IPS-18c (cell line): ENCODE measurements around the gene COQ3.

ENCODE experiments used
- H3K4me3 ChIP-seq: 2 replicates; pipeline ENCODE4 v1.7.0; 2013; ENCODE audit warnings: low read depth, mild to moderate bottlenecking, low read length, moderate library complexity; ENCODE audit not compliant: insufficient read depth
- H3K9me3 ChIP-seq: one replicate; pipeline ENCODE4 v1.6.1; 2013; ENCODE audit warnings: mild to moderate bottlenecking, low read length, moderate library complexity; ENCODE audit not compliant: control insufficient read depth, insufficient read depth

COQ3 gene

GRCh38 chr6:99402448-99402847 is 8.5 kb upstream of the COQ3 start:
- Histone ChIP-seq H3K4me3 (no peak overlapping the region), H3K9me3 (no peaks in the 10 kb centered on the region)

DNA sequence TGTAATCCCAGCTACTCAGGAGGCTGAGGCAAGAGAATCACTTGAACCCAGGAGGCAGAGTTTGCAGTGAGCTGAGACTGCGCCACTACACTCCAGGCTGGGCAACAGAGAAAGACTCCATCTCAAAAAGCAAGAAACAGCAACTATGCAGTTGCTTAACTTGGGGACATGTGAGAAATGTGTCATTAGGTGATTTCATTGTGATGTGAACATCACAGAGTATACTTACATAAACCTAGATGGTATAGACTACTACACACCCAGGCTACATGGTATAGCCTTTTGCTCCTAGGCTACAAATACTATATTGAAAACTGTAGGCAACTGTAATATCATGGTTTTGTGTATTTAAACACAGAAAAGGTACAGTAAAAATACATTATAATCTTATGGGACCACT is 3.3 kb upstream of the COQ3 start:
- Histone ChIP-seq H3K9me3 (no peaks in the 10 kb centered on the region), H3K4me3 (no peak overlapping the region)

DNA sequence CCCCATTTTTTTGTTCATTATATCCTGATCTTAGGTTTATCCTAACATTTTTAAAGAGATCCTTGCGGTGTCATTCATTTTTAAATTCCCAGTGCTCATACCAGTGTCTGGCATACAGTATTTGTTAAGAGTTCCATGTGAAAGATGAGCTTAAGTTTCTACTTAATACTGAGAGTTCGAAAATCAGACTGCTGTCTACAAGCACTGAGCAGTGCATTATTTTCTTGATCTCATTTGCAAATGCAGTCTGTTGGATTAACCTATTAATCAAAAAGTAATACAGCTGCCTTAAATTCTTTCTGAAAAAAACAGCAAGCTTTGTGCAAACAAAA is 663 bp downstream of the COQ3 start:
- peak overlapping the region; percentile 90 for H3K4me3 ChIP-seq

DNA sequence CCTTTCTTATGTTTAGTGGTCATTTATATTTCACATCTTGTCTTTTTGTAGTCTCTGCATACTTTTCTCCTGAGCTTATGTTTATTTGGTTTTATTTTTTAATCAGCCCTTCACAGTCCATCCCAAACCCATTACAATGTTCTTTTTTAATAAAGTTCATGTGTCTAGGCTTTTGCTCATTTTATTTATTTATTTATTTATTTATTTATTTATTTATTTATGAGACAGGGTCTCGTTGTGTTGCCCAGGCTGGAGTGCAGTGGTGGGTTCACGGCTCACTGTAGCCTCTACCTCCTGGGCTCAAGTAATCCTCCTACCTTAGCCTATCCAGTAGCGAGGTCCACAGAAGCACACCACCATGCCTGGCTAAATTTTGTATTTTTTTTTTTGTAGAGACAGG is 3.1 kb downstream of the COQ3 start:
- Histone ChIP-seq H3K4me3 (no peak overlapping the region), H3K9me3 (no peaks in the 10 kb centered on the region)

More for the DNA sequence above, 663 bp downstream of the COQ3 start:
- no peaks in the 10 kb centered on the region for H3K9me3 ChIP-seq

DNA sequence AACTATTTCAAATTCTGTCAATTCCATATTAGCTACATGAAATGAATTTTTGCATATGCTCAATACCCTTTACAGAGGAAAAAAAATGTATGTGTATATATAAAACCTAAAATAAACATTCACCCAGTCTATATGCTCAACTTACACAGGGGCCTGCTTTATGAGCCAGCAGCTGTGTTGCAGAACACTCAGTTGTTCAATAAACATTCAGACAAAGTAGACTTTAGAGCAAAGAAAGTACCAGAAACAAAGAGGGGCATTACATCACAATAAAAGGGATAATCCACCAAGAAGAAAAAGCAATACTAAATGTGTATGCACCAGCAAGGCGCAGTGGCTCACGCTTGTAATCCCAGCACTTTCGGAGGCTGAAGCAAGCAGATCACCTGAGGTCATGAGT is 9.5 kb downstream of the COQ3 start:
- H3K9me3 ChIP-seq, result no peaks in the 10 kb centered on the region

DNA sequence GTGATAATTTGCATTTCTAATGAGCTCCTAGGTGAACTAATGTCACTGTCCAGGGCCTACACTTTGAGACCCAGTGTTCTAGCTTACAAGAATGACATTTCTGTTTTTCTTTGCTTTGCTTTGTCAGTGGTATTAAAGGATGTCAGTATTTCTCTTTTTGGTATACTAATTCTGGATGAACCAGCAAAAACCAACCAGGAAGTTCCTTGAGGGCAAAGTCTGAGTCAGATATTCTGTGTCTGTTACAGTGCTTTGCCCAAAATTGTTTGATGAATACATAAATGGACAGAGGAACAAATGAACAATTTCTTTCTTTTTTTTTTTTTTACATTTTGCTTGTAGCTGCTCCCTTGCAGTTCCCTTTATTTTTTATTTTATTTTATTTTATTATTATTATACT is 15.4 kb downstream of the COQ3 start:
- H3K9me3 ChIP-seq, result no peaks in the 10 kb centered on the region
- no peak overlapping the region for H3K4me3 ChIP-seq

More for the DNA sequence above, 9.5 kb downstream of the COQ3 start:
- no peak overlapping the region for H3K4me3 ChIP-seq

- Histone ChIP-seq H3K9me3 (no peaks in the 10 kb centered on the region), H3K4me3 (no peak overlapping the region)
Observed at GRCh38 chr6:99369533-99369932, 24.5 kb downstream of the COQ3 start.

DNA sequence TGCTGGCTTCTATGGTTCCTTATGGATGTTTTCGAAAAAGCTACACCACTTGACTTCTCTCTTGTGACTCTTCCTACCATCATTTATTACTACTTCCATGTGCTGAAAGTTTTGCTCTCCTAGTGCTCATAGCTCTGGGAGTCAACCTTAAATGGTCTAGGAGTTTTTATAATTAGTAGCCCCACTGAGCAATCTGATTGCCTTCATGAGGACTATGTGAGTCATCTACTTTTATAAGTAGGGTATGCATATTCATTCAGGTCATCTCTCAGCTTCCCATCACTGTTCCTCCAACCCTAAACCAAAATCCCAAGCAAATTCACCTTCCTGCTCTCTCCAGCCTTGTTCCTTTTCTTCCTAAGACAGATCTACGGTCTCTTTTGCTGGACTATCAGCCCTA is 27.1 kb downstream of the COQ3 start:
- no peak overlapping the region for H3K4me3 ChIP-seq
- H3K9me3 ChIP-seq, result no peaks in the 10 kb centered on the region

DNA sequence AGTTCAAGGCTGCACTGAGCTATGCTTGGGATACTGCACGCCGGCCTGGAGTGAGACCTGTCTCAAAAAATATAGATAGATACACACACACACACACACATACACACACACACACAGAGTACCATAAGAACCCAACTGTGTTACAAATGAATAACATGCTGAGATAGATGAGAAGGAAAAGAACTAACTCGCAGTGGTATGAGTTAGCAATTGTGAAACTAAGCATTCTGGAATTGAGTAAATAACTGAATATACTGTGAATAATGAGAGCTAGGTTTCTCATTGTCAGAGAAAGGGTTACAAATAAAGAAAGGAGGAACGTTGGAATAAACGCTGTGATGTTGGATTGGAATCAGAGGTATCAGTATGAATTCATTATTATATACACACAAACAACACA is 30.0 kb downstream of the COQ3 start:
- no peak overlapping the region for H3K4me3 ChIP-seq
- H3K9me3 ChIP-seq, result no peaks in the 10 kb centered on the region

- no peaks in the 10 kb centered on the region for H3K9me3 ChIP-seq
- no peak overlapping the region for H3K4me3 ChIP-seq
Observed at GRCh38 chr6:99362678-99363268, 31.2 kb downstream of the COQ3 start.

- H3K4me3 ChIP-seq, result no peak overlapping the region
- no peaks in the 10 kb centered on the region for H3K9me3 ChIP-seq
Observed at GRCh38 chr6:99359800-99360199, 34.2 kb downstream of the COQ3 start.

DNA sequence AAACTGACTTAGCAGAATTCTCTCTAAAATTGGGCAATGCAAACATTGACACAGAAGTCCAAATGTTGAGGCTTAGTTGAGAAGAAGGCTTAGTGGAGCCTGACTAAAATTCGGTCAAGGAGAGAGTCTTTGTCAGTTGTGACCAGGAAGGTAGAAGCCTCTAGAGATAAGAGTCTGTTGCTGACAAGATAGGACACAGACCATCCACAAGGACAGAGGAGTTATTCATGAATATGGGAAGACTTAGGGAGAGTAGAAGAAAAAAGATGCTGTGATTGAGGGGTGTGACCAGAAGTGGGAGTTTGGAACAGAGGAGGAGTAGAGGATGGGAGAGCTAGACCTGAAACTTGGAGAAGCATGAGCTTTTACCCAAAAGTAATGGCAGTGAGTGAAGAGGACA is 37.4 kb downstream of the COQ3 start:
- no peak overlapping the region for H3K4me3 ChIP-seq

DNA sequence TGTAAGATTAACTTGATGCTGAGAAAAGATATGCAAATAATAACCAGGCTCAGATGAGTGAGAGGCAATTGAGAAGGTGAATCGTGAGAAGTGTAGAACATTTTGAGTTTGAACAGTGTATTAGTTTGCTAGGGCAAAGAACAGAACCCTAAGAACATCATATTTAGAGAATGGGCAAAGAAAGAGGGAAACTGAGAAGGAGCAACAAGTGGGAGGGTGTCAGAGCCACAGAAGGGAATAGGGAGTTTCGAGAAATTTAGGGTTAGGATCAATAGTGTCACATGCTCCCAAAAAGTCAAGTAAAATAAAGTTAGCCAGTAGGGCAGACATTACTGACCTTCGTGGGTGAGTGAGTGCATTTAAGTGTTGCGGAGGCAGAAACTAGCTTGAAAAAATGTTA is 39.0 kb downstream of the COQ3 start:
- H3K9me3 ChIP-seq, result no peaks in the 10 kb centered on the region
- H3K4me3 ChIP-seq, result no peak overlapping the region

More for the DNA sequence above, 37.4 kb downstream of the COQ3 start:
- no peaks in the 10 kb centered on the region for H3K9me3 ChIP-seq

GRCh38 chr6:99353126-99353525 is 40.9 kb downstream of the COQ3 start:
- no peaks in the 10 kb centered on the region for H3K9me3 ChIP-seq
- no peak overlapping the region for H3K4me3 ChIP-seq

- Histone ChIP-seq H3K9me3 (no peaks in the 10 kb centered on the region), H3K4me3 (peak overlapping the region; percentile 80)
Observed at GRCh38 chr6:99350573-99350972, 43.4 kb downstream of the COQ3 start.

- H3K4me3 ChIP-seq, result peak within 1 kb of the TSS; percentile 80
- no peaks in the 10 kb centered on the region for H3K9me3 ChIP-seq
Observed at GRCh38 chr6:99349171-99350141, 44.5 kb downstream of the COQ3 start, which contains the start of gene FAXC. TSS of gene FAXC (minus strand) at chr6:99349674. CDS start at chr6:99349372, 302 bp downstream.

- Histone ChIP-seq H3K4me3 (peak overlapping the region; percentile 80), H3K9me3 (no peaks in the 10 kb centered on the region)
Observed at GRCh38 chr6:99348288-99349170, 45.5 kb downstream of the COQ3 start.
